ENCODE data around the gene IQSEC1. TPM values are rescaled to one million over a fixed set of nuclear protein-coding genes. Genes with fewer than 3 reads are reported as not detected.

Gene IQSEC1
- polyA plus RNA-seq, 1 experiment, result 4.8 TPM

DNA sequence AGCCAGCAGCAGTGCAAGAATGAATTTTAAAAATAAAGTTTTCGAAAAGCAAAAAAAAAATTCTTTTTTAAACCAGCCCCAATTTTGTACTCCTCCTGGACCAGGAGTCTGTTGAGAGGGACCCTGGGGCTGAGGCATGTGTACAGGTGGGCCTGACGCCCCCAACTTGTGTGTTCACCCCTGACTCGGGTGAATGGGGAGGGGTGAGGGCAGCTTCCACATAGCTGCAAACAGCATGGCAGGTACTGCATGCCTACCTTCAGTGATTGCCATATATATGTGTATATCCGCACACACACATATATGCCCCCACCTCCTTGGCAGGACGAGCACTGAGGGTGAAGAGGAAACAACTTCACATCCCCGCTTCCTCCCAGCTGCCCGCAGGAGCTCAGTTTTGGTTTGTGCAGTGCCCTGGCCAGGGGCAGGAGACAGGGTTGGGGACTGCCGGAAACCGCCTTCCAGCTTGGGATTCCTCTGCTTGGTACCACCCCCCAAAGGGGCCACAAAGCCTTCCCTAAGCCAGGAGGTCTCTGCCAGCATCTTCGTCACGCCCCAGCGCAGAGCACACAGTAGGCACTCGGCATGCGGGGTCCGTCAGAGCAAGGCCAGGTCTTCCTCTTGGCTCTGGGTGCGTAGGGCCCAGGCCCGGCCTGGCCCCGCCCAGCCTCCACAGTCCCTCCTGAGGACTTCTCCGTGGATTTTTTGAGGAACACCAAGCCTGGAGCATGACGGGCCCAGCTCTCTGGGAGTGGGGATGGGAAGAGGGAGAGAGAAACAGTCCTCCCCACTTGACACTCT lies 170.0 kb downstream of the IQSEC1 start:
- ChIA-PET POLR2A (no interaction called here), CTCF (interaction anchor here (0.8 to 1.0 kb wide), 3 partner anchors 9 to 78 kb away, joined by 3 read pairs; no protein-coding TSS in a partner anchor)
- no peak overlapping the region for H3K4me3 ChIP-seq (ENCODE audit: low read depth, low read length)
- no peak for DNase-seq (ENCODE audit: low read depth)
- no peaks in the 10 kb centered on the region for H3K27me3 ChIP-seq (ENCODE audit: control insufficient read depth, insufficient read depth, low read length)
- peaks cover 33% of the 10 kb centered on the region for H3K36me3 ChIP-seq (ENCODE audit: control insufficient read depth, insufficient read depth, low read length)
- TF ChIP-seq, protein P1, sequence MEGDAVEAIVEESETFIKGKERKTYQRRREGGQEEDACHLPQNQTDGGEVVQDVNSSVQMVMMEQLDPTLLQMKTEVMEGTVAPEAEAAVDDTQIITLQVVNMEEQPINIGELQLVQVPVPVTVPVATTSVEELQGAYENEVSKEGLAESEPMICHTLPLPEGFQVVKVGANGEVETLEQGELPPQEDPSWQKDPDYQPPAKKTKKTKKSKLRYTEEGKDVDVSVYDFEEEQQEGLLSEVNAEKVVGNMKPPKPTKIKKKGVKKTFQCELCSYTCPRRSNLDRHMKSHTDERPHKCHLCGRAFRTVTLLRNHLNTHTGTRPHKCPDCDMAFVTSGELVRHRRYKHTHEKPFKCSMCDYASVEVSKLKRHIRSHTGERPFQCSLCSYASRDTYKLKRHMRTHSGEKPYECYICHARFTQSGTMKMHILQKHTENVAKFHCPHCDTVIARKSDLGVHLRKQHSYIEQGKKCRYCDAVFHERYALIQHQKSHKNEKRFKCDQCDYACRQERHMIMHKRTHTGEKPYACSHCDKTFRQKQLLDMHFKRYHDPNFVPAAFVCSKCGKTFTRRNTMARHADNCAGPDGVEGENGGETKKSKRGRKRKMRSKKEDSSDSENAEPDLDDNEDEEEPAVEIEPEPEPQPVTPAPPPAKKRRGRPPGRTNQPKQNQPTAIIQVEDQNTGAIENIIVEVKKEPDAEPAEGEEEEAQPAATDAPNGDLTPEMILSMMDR (IDR thresholded peaks at IDR 0.05; ENCODE audit: insufficient read depth, low read depth, low read length), result no peak

GRCh38 chr3:12902181-12902999 lies 170.8 kb downstream of the IQSEC1 start:
- POLR2A ChIA-PET, result no interaction called here
- Histone ChIP-seq H3K36me3 (ENCODE audit: control insufficient read depth, insufficient read depth, low read length) (peaks cover 28% of the 10 kb centered on the region), H3K27me3 (ENCODE audit: control insufficient read depth, insufficient read depth, low read length) (no peaks in the 10 kb centered on the region), H3K4me3 (ENCODE audit: low read depth, low read length) (no peak overlapping the region)
- DNase-seq (ENCODE audit: low read depth), result no peak
- TF ChIP-seq, protein P1 (IDR thresholded peaks at IDR 0.05; ENCODE audit: insufficient read depth, low read depth, low read length), result no peak
- CTCF ChIA-PET, result interaction anchor here (0.8 to 1.4 kb wide), 5 partner anchors 10 to 79 kb away, joined by 3 to 7 read pairs (median 3); no protein-coding TSS in a partner anchor

DNA sequence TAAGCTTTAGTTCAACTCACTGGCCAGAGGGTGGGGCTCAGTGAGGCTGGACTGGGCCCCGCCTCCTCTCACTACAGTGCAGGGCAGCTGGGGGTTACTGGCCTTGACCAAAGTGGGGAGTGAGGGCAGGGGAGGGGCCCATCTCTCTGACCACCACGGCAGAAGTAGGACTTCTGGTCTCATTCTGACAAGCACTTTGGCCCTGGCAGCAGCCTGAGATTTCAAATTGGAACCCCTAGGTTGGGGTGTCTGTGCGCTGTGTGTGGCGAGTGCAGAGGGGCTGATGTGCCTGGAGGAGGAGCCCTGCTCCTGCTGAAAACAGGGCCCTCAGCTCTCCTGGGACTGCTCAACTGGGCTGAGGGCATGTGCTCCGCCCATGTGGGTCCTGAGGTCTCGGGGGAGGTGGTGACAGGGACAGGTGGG lies 171.6 kb downstream of the IQSEC1 start:
- H3K4me3 ChIP-seq (ENCODE audit: low read depth, low read length), result no peak overlapping the region
- DNase-seq (ENCODE audit: low read depth), result no peak
- TF ChIP-seq, protein P1 (IDR thresholded peaks at IDR 0.05; ENCODE audit: insufficient read depth, low read depth, low read length), result no peak
- POLR2A ChIA-PET, result no interaction called here
- H3K27me3 ChIP-seq (ENCODE audit: control insufficient read depth, insufficient read depth, low read length), result no peaks in the 10 kb centered on the region
- CTCF ChIA-PET, result interaction anchor here (0.8 to 1.4 kb wide), 4 partner anchors 9 to 82 kb away, joined by 3 to 7 read pairs (median 4); no protein-coding TSS in a partner anchor
- H3K36me3 ChIP-seq (ENCODE audit: control insufficient read depth, insufficient read depth, low read length), result peaks cover 25% of the 10 kb centered on the region

- no peaks in the 10 kb centered on the region for H3K27me3 ChIP-seq (ENCODE audit: control insufficient read depth, insufficient read depth, low read length)
- CTCF ChIA-PET, result interaction anchor here (0.8 to 1.3 kb wide), 4 partner anchors 9 to 82 kb away, joined by 3 to 8 read pairs (median 4); no protein-coding TSS in a partner anchor
- POLR2A ChIA-PET, result no interaction called here
- TF ChIP-seq, protein P1 (IDR thresholded peaks at IDR 0.05; ENCODE audit: insufficient read depth, low read depth, low read length), result no peak
- peaks cover 19% of the 10 kb centered on the region for H3K36me3 ChIP-seq (ENCODE audit: control insufficient read depth, insufficient read depth, low read length)
- no peak overlapping the region for H3K4me3 ChIP-seq (ENCODE audit: low read depth, low read length)
- no peak for DNase-seq (ENCODE audit: low read depth)
These were observed 172.3 kb downstream of the IQSEC1 start for GRCh38 chr3:12900885-12901411.

Data from BJ (cell line).